Loucy (cell line): ENCODE data around the gene ZNF84.
A peak's percentile ranks its signal among the peaks of the same experiment; 100 is the strongest.

ENCODE experiments used
- H2AFZ ChIP-seq: fragments of 200-600 bp; sonication (generic); 2 replicates; pipeline ENCODE4 v1.6.0; 2016; ENCODE audit warnings: antibody characterized with exemption, mild to moderate bottlenecking, low read length, moderate library complexity
- H3F3A ChIP-seq: fragments of 200-600 bp; 2 replicates; pipeline ENCODE4 v1.6.0; 2016; ENCODE audit warnings: antibody characterized with exemption, low read depth, mild to moderate bottlenecking
- H3K27me3 ChIP-seq: fragments of 200-600 bp; sonication (generic); 2 replicates; pipeline ENCODE4 v1.6.1; 2014; ENCODE audit warnings: low read length, mild to moderate bottlenecking; ENCODE audit not compliant: insufficient read depth, poor library complexity, severe bottlenecking
- H3K36me3 ChIP-seq: fragments of 200-600 bp; sonication (generic); 2 replicates; pipeline ENCODE4 v1.6.1; 2016; ENCODE audit warnings: low read length; ENCODE audit not compliant: insufficient read depth
- H3K4me1 ChIP-seq: fragments of 200-600 bp; sonication (generic); 2 replicates; pipeline ENCODE4 v1.5.1; 2014; ENCODE audit warnings: low read length, mild to moderate bottlenecking; ENCODE audit not compliant: insufficient read depth, poor library complexity, severe bottlenecking
- H3K4me2 ChIP-seq: fragments of 200-600 bp; sonication (generic); 2 replicates; pipeline ENCODE4 v1.6.0; 2014; ENCODE audit warnings: antibody characterized with exemption, low read length, low read depth, mild to moderate bottlenecking; ENCODE audit not compliant: poor library complexity, severe bottlenecking
- H3K4me3 ChIP-seq: fragments of 200-600 bp; sonication (generic); 2 replicates; pipeline ENCODE4 v1.5.1; 2014; ENCODE audit warnings: low read length, mild to moderate bottlenecking, mixed read lengths; ENCODE audit not compliant: poor library complexity, severe bottlenecking
- H3K79me2 ChIP-seq: fragments of 200-600 bp; sonication (generic); 2 replicates; pipeline ENCODE4 v1.6.1; 2014; ENCODE audit warnings: low read length; ENCODE audit not compliant: insufficient read depth
- H3K9ac ChIP-seq: fragments of 200-600 bp; sonication (generic); 2 replicates; pipeline ENCODE4 v1.6.0; 2014; ENCODE audit warnings: mild to moderate bottlenecking, low read depth, low read length, moderate library complexity; ENCODE audit not compliant: poor library complexity, severe bottlenecking
- H3K9me2 ChIP-seq: fragments of 200-600 bp; sonication (generic); replicated peaks from 2 replicates; pipeline ENCODE4 v1.6.1; 2016; ENCODE audit warnings: low read depth, low read length, mixed read lengths
- H3K9me3 ChIP-seq: fragments of 200-600 bp; sonication (generic); 2 replicates; pipeline ENCODE4 v1.6.1; 2014; ENCODE audit warnings: mild to moderate bottlenecking, antibody characterized with exemption, low read length, low read depth; ENCODE audit not compliant: insufficient read depth
- H4K20me1 ChIP-seq: fragments of 200-600 bp; sonication (generic); 2 replicates; pipeline ENCODE4 v1.6.0; 2014; ENCODE audit warnings: antibody characterized with exemption, low read length, mild to moderate bottlenecking; ENCODE audit not compliant: insufficient read depth, poor library complexity, severe bottlenecking
- EZH2phosphoT487 ChIP-seq: fragments of 200-600 bp; IDR thresholded peaks from 2 replicates; pipeline ENCODE4 v1.6.1; 2018; ENCODE audit warnings: antibody characterized with exemption, mild to moderate bottlenecking, moderate library complexity, borderline replicate concordance
- TF ChIP-seq, protein P1 (sequence below): fragments of 200-600 bp; sonication (generic); conservative IDR thresholded peaks from 2 replicates; pipeline ENCODE4 v1.5.1; 2014; ENCODE audit warnings: mild to moderate bottlenecking, antibody characterized with exemption, low read length

The ZNF84 gene

DNA sequence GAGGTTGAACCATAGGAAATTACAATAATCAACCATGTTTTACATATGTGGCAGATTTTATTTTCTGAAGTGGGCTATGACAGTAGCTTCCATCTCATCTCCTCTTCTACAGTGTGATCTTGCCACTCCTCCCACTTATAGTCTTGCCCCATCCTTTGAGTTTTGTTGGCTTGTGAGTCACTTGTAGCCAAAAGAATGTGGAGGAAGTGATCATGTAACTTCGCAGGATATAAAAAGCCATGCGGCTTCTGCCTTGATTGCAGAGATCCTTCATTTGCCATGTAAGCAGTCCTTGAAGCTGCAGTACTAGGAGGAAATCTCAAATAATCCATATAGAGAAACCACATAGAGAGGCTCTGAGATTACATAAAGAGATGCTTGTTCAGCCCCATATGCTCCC lies 13.7 kb upstream of the ZNF84 start:
- Histone ChIP-seq H3F3A (no peaks in the 10 kb centered on the region), H2AFZ (no peak overlapping the region), H3K9me3 (peaks cover 19% of the 10 kb centered on the region; the same call in 1 of the 2 replicates), H4K20me1 (no peaks in the 10 kb centered on the region), H3K4me3 (no peak overlapping the region), H3K36me3 (no peaks in the 10 kb centered on the region), H3K9me2 (no peaks in the 10 kb centered on the region), H3K27me3 (no peaks in the 10 kb centered on the region), H3K9ac (no peak overlapping the region), H3K4me2 (no peak overlapping the region), H3K79me2 (no peaks in the 10 kb centered on the region), H3K4me1 (no peaks in the 10 kb centered on the region)
- TF ChIP-seq, protein P1, sequence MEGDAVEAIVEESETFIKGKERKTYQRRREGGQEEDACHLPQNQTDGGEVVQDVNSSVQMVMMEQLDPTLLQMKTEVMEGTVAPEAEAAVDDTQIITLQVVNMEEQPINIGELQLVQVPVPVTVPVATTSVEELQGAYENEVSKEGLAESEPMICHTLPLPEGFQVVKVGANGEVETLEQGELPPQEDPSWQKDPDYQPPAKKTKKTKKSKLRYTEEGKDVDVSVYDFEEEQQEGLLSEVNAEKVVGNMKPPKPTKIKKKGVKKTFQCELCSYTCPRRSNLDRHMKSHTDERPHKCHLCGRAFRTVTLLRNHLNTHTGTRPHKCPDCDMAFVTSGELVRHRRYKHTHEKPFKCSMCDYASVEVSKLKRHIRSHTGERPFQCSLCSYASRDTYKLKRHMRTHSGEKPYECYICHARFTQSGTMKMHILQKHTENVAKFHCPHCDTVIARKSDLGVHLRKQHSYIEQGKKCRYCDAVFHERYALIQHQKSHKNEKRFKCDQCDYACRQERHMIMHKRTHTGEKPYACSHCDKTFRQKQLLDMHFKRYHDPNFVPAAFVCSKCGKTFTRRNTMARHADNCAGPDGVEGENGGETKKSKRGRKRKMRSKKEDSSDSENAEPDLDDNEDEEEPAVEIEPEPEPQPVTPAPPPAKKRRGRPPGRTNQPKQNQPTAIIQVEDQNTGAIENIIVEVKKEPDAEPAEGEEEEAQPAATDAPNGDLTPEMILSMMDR: no peak
- no peak for TF ChIP-seq EZH2phosphoT487

DNA sequence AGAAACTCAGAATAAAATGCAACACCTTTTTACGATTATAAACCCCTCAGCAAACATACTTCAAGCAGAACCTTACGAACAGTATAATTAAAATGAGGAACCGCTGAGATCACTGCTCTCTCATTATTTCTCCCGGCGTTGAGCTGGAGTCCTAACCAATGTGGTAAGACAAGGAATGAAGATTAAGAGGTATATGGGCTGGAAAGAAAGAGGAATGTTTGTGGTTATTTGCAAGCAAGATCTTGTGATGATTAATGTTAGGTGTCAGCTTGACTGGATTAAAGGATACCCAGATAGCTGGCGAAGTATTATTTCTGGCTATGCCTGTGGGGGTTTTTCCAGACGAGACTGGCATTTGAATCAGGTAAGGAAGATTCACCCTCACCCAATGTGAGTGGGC lies 10.3 kb upstream of the ZNF84 start:
- Histone ChIP-seq H3K36me3 (no peaks in the 10 kb centered on the region), H3K4me2 (no peak overlapping the region), H3K4me3 (no peak overlapping the region), H2AFZ (no peak overlapping the region), H3K9me3 (peaks cover 26% of the 10 kb centered on the region; the same call in 1 of the 2 replicates), H4K20me1 (no peaks in the 10 kb centered on the region), H3K9me2 (no peaks in the 10 kb centered on the region), H3K4me1 (no peaks in the 10 kb centered on the region), H3F3A (no peaks in the 10 kb centered on the region), H3K9ac (no peak overlapping the region), H3K27me3 (no peaks in the 10 kb centered on the region), H3K79me2 (no peaks in the 10 kb centered on the region)
- no peak for TF ChIP-seq EZH2phosphoT487
- TF ChIP-seq, protein P1: no peak

DNA sequence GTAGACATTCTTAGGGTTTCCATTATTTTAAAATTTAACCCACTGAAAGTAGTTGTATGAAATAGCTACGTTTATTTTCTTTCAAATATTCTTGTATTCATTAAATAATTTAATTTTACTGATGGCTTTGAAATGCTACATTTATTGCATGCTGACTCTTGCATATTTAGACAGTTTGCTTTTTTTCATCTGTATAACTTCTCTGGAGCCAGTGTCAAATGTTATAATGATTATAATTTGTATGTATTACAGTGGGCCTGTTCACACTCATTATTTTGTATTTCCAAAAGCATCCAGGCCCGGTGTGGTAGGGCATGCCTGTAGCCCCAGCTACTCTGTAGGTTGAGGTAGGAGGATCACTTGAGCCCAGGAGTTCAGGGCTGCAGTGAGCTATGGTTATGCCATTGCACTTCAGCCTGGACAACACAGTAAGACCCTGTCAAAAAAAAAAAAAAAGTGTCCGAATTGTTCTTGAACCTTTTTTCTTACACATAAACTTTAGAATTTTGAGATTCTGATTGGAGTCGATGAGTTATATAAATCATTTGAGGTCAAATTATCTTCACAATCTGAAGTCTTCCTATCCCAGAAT lies 905 bp downstream of the ZNF84 start:
- Histone ChIP-seq H2AFZ (peak overlapping the region; percentile 90), H3K9me2 (no peaks in the 10 kb centered on the region), H3K9me3 (peaks cover 13% of the 10 kb centered on the region; the same call in 1 of the 2 replicates), H3K4me3 (peak overlapping the region; percentile 91), H3K36me3 (peaks cover 23% of the 10 kb centered on the region), H3K9ac (peak overlapping the region; percentile 88), H3K79me2 (peaks cover 53% of the 10 kb centered on the region), H3K4me1 (peaks cover 14% of the 10 kb centered on the region), H4K20me1 (peaks cover 7% of the 10 kb centered on the region), H3K4me2 (peak overlapping the region; percentile 86), H3F3A (0 out of 2 replicates have a peak, but pooled peaks cover 4% of the 10 kb centered on the region), H3K27me3 (no peaks in the 10 kb centered on the region)
- TF ChIP-seq, protein P1: no peak
- no peak for TF ChIP-seq EZH2phosphoT487
